ENCODE results near the gene CRAMP1. TPM values are rescaled to one million over a fixed set of nuclear protein-coding genes. Genes with fewer than 3 reads are reported as not detected.
A peak's percentile ranks its signal among the peaks of the same experiment; 100 is the strongest.

CRAMP1 gene
- total and polyA plus RNA-seq, 2 donors (not counting 3 experiments of a cell fraction or from before 2014, with no cell fraction given) = 21.5 to 30.8 TPM

GRCh38 chr16:1639860-1640259 is 27.7 kb downstream of the CRAMP1 start:
- Histone ChIP-seq H3K79me2 (ENCODE audit: control insufficient read depth, insufficient read depth, low read length) (peaks cover 10% of the 10 kb centered on the region), H3K9ac (replicated peaks; ENCODE audit: extremely low read depth, insufficient read depth, low read length) (no peak overlapping the region), H3K9me1 (replicated peaks; ENCODE audit: control insufficient read depth, extremely low read depth, insufficient read depth, low read length) (no peaks in the 10 kb centered on the region), H3K4me2 (ENCODE audit: insufficient read depth, low read length) (peak overlapping the region; percentile 15), H3K4me1 (ENCODE audit: control insufficient read depth, extremely low read depth, insufficient read depth, low read length) (peaks cover 13% of the 10 kb centered on the region), H3K27me3 (ENCODE audit: control insufficient read depth in 2 of 2, insufficient read depth in 2 of 2, low read length in 2 of 2) (no peaks in the 10 kb centered on the region), H3K4me3 (replicated peaks in 1 of 3; ENCODE audit: insufficient read depth in 1 of 3, low read depth in 1 of 3, low read length in 3 of 3) (no peak overlapping the region), H3K27ac (ENCODE audit: insufficient read depth, low read depth, low read length) (no peak overlapping the region), H3K36me3 (ENCODE audit: control insufficient read depth in 2 of 2, extremely low read depth in 1 of 2, insufficient read depth in 2 of 2, low read length in 2 of 2) (peaks cover 19 to 60% of the 10 kb centered on the region in 2 experiments), H3K9me3 (replicated peaks; ENCODE audit: control insufficient read depth, insufficient read depth, low read length) (no peaks in the 10 kb centered on the region), H2AFZ (ENCODE audit: low read depth, low read length) (no peak overlapping the region), H4K20me1 (replicated peaks; ENCODE audit: control insufficient read depth, extremely low read depth, insufficient read depth, low read length) (no peaks in the 10 kb centered on the region)
- BruUV-seq (replicated peaks) = no TSS peak
- intact Hi-C loops (cut with micrococcal nuclease) = no loop called here
- ChIA-PET POLR2A (no interaction called here), CTCF (interaction anchor here (1.3 kb wide), 1 partner anchor 146 kb away, joined by 4 read pairs; no protein-coding TSS in a partner anchor)
- dilution Hi-C loops (cut with MboI; ENCODE audit: extremely low pct_ligation_motif_present, low sequenced_read_pairs) = no loop called here
- DNase-seq (ENCODE audit: low read depth, low spot score) = no peak
- TF ChIP-seq POLR2A (IDR thresholded peaks at IDR 0.05; ENCODE audit: low read depth, low read length) (no peak), JUN (IDR thresholded peaks at IDR 0.05; ENCODE audit: borderline replicate concordance, insufficient read depth, insufficient read length, low read depth) (no peak), MYC (IDR thresholded peaks at IDR 0.05; ENCODE audit: low read depth, low read length) (no peak), EZH2 (IDR thresholded peaks at IDR 0.05; ENCODE audit: borderline replicate concordance, low read depth, low read length, severe bottlenecking) (no peak), GATA2 (IDR thresholded peaks at IDR 0.05; ENCODE audit: insufficient read depth, insufficient read length, low read depth, low read length) (no peak)
- FAIRE-seq = peak; percentile 63

GRCh38 chr16:1640261-1640941 is 28.2 kb downstream of the CRAMP1 start:
- no peak overlapping the region for H2AFZ ChIP-seq (ENCODE audit: low read depth, low read length)
- H3K9me3 ChIP-seq (replicated peaks; ENCODE audit: control insufficient read depth, insufficient read depth, low read length) = no peaks in the 10 kb centered on the region
- peaks cover 8% of the 10 kb centered on the region for H3K79me2 ChIP-seq (ENCODE audit: control insufficient read depth, insufficient read depth, low read length)
- no peak overlapping the region for H3K9ac ChIP-seq (replicated peaks; ENCODE audit: extremely low read depth, insufficient read depth, low read length)
- no peak overlapping the region for H3K27ac ChIP-seq (ENCODE audit: insufficient read depth, low read depth, low read length)
- peaks cover 19 to 57% of the 10 kb centered on the region in 2 experiments for H3K36me3 ChIP-seq (ENCODE audit: control insufficient read depth in 2 of 2, extremely low read depth in 1 of 2, insufficient read depth in 2 of 2, low read length in 2 of 2)
- H3K9me1 ChIP-seq (replicated peaks; ENCODE audit: control insufficient read depth, extremely low read depth, insufficient read depth, low read length) = no peaks in the 10 kb centered on the region
- DNase-seq (ENCODE audit: low read depth, low spot score) = no peak
- no peak overlapping the region for H3K4me3 ChIP-seq (replicated peaks in 1 of 3; ENCODE audit: insufficient read depth in 1 of 3, low read depth in 1 of 3, low read length in 3 of 3)
- no peaks in the 10 kb centered on the region for H4K20me1 ChIP-seq (replicated peaks; ENCODE audit: control insufficient read depth, extremely low read depth, insufficient read depth, low read length)
- TF ChIP-seq, protein P1, sequence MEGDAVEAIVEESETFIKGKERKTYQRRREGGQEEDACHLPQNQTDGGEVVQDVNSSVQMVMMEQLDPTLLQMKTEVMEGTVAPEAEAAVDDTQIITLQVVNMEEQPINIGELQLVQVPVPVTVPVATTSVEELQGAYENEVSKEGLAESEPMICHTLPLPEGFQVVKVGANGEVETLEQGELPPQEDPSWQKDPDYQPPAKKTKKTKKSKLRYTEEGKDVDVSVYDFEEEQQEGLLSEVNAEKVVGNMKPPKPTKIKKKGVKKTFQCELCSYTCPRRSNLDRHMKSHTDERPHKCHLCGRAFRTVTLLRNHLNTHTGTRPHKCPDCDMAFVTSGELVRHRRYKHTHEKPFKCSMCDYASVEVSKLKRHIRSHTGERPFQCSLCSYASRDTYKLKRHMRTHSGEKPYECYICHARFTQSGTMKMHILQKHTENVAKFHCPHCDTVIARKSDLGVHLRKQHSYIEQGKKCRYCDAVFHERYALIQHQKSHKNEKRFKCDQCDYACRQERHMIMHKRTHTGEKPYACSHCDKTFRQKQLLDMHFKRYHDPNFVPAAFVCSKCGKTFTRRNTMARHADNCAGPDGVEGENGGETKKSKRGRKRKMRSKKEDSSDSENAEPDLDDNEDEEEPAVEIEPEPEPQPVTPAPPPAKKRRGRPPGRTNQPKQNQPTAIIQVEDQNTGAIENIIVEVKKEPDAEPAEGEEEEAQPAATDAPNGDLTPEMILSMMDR (IDR thresholded peaks at IDR 0.05; ENCODE audit: extremely low read depth in 1 of 2, insufficient read depth in 1 of 2, low read depth in 1 of 2, low read length in 2 of 2) = no peak
- TF ChIP-seq JUN (IDR thresholded peaks at IDR 0.05; ENCODE audit: borderline replicate concordance, insufficient read depth, insufficient read length, low read depth) (no peak), FOS (IDR thresholded peaks at IDR 0.05; ENCODE audit: borderline replicate concordance, insufficient read depth, low read length) (no peak), MYC (IDR thresholded peaks at IDR 0.05; ENCODE audit: low read depth, low read length) (no peak), POLR2A (IDR thresholded peaks at IDR 0.05; ENCODE audit: low read depth, low read length) (no peak), MAX (IDR thresholded peaks at IDR 0.05; ENCODE audit: insufficient read depth, insufficient read length) (no peak)
- dilution Hi-C loops (cut with MboI; ENCODE audit: extremely low pct_ligation_motif_present, low sequenced_read_pairs) (no loop called here), intact Hi-C loops (cut with micrococcal nuclease) (no loop called here)
- H3K4me1 ChIP-seq (ENCODE audit: control insufficient read depth, extremely low read depth, insufficient read depth, low read length) = peaks cover 13% of the 10 kb centered on the region
- peak overlapping the region; percentile 15 for H3K4me2 ChIP-seq (ENCODE audit: insufficient read depth, low read length)
- H3K27me3 ChIP-seq (ENCODE audit: control insufficient read depth in 2 of 2, insufficient read depth in 2 of 2, low read length in 2 of 2) = no peaks in the 10 kb centered on the region
- ChIA-PET CTCF (interaction anchor here (1.3 kb wide), 1 partner anchor 146 kb away, joined by 4 read pairs; no protein-coding TSS in a partner anchor), POLR2A (no interaction called here)
- BruUV-seq (replicated peaks) = no TSS peak
- no peak for FAIRE-seq
